GM21515 (cell line): ENCODE measurements around the gene BRD7.

Source experiments
- ATAC-seq: cut with Tn5 transposase; IDR thresholded peaks from one replicate; pipeline ENCODE4 v1.9.1; 2021; ENCODE audit not compliant: unreplicated experiment

Gene BRD7

GRCh38 chr16:50305441-50306061, 63.2 kb downstream of the BRD7 start:
- no peak for ATAC-seq

GRCh38 chr16:50304467-50305440, 64.0 kb downstream of the BRD7 start:
- no peak for ATAC-seq

GRCh38 chr16:50303605-50304466, 65.0 kb downstream of the BRD7 start:
- ATAC-seq = no peak

- no peak for ATAC-seq
Observed at GRCh38 chr16:50303041-50303604, 65.7 kb downstream of the BRD7 start.

GRCh38 chr16:50302472-50303005, 66.2 kb downstream of the BRD7 start:
- no peak for ATAC-seq

GRCh38 chr16:50301626-50302471, 66.9 kb downstream of the BRD7 start:
- no peak for ATAC-seq

- ATAC-seq = no peak
Observed at GRCh38 chr16:50300942-50301625, 67.7 kb downstream of the BRD7 start.

GRCh38 chr16:50299508-50300105, 69.2 kb downstream of the BRD7 start:
- no peak for ATAC-seq

- no peak for ATAC-seq
Observed at GRCh38 chr16:50298591-50299507, 69.9 kb downstream of the BRD7 start.

- no peak for ATAC-seq
Observed at GRCh38 chr16:50298075-50298460, 70.7 kb downstream of the BRD7 start.

- ATAC-seq = no peak
Observed at GRCh38 chr16:50297301-50298074, 71.3 kb downstream of the BRD7 start.

- ATAC-seq = no peak
Observed at GRCh38 chr16:50296807-50297206, 72.0 kb downstream of the BRD7 start.

GRCh38 chr16:50295541-50296132, 73.2 kb downstream of the BRD7 start:
- no peak for ATAC-seq

GRCh38 chr16:50294955-50295354, 73.8 kb downstream of the BRD7 start:
- no peak for ATAC-seq

- ATAC-seq = no peak
Observed at GRCh38 chr16:50293994-50294855, 74.6 kb downstream of the BRD7 start.
